ENCODE data around the gene KDM4B.
"Not testable (repeated sequence)": the region's sequence is repeated elsewhere in the genome, so short reads cannot be mapped to it uniquely, and the experiment has no call there.

KDM4B gene

GRCh38 chr19:4968462-4969291 is at the start of gene KDM4B:
Gene KDM4B (plus strand): TSS chr19:4969113. CDS start chr19:5032891, 63,778 bp downstream.
- DNase-seq = peak; percentile 69 to 100 (median 99)

- peak in 4 of 56 donors; percentile 6 to 23 (median 16) for DNase-seq
Observed at GRCh38 chr19:4922530-4923275, 46.2 kb upstream of the KDM4B start.

GRCh38 chr19:4923276-4923747 is 45.6 kb upstream of the KDM4B start:
- DNase-seq = no peak

DNA sequence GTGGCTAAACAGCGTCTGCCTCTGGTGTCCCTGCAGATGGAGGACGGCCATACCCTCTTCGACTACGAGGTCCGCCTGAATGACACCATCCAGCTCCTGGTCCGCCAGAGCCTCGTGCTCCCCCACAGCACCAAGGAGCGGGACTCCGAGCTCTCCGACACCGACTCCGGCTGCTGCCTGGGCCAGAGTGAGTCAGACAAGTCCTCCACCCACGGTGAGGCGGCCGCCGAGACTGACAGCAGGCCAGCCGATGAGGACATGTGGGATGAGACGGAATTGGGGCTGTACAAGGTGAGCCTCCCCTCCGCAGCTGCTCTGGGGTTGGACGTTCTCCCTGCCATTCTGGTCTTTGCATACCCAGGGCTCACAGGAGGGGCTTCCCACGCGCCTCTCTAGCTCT is 39.7 kb upstream of the KDM4B start:
- DNase-seq = no peak

- no peak for DNase-seq
Observed at GRCh38 chr19:4930664-4931063, 38.2 kb upstream of the KDM4B start.

DNA sequence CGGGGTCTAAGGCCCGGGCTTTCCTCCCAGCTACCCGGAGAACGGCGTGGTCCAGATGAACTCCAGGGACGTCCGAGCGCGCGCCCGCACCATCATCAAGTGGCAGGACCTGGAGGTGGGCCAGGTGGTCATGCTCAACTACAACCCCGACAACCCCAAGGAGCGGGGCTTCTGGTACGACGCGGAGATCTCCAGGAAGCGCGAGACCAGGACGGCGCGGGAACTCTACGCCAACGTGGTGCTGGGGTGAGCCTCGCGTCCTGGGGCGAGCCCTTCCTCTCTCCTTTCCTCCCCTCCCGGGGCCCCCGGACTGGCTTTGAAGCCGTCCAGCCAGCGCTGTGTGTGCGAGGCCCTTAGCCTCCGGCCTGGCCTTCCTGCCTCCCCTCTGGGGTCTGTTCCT is 36.2 kb upstream of the KDM4B start:
- no peak for DNase-seq

DNA sequence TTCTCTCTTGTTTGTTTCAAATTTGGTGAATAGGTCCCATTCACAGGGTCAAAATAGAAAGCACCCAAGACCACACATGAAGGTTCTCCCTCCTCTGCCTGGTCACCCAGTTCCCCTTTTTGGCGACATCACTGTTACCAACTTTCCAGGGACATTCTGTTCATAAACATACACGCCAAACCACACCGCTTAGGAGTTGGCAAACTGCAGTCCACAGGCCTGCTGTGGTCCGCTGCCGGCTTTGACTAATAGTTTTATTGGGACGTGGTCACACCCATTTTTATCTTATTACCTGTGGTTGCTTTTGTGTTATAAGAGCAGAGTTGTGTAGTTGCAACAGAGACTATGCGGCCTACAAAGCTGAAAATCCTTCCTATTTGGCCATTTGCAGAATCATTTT is 35.4 kb upstream of the KDM4B start:
- DNase-seq = no peak

- DNase-seq = no peak
Observed at GRCh38 chr19:4935444-4935843, 33.5 kb upstream of the KDM4B start.

GRCh38 chr19:4937060-4937459 is 31.9 kb upstream of the KDM4B start:
- no peak for DNase-seq

DNA sequence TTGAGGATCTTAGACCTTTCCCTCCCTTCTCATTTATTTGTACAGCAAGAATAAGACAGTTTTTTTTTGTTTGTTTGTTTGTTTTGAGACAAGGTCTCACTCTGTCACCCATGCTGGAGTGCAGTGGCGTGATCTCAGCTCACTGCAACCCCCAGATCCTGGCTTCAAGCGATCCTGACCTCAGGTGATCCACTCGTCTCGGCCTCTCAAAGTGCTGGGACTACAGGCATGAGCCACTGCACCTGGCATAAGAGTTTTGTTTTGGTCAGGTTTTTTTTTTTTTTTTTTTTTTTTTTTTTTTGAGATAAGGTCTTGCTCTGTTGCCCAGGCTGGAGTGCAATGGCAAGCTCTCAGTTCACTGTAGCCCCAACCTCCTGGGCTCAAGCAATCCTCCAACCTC is 30.5 kb upstream of the KDM4B start:
- not testable (repeated sequence) for DNase-seq

- DNase-seq = no peak
Observed at GRCh38 chr19:4939466-4939865, 29.4 kb upstream of the KDM4B start.

GRCh38 chr19:4941638-4942169 is 27.2 kb upstream of the KDM4B start:
- not testable (repeated sequence) for DNase-seq

DNA sequence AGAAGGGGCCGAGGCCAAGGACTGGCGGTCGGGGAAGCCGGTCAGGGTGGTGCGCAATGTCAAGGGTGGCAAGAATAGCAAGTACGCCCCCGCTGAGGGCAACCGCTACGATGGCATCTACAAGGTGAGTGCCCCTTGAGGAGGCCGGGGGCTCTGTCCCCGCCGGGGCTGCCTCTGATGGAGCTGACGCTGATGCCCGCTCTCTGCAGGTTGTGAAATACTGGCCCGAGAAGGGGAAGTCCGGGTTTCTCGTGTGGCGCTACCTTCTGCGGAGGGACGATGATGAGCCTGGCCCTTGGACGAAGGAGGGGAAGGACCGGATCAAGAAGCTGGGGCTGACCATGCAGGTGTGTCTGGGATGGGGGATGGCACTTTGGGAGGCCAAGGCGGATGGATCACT is 18.3 kb upstream of the KDM4B start:
- DNase-seq = not testable (repeated sequence)

DNA sequence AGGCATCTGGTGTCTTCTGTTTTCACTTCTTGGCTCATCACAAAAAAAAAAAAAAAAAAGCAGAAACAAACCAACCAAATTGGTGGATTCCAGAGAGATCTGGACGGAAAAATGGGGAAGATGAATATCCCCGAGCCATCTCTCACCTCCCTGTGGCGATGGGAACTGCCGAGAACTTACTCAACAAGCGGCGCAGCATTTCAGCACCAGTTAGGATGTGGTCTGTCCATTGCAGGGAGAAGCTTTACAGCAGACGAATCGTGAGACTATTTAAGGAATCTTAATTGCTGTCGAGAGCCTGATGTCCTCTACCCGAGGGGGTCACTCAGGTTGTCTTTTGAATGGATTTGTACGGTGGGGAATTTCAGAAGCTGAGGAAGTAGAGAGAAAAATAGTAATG is 17.3 kb upstream of the KDM4B start:
- DNase-seq = no peak

- DNase-seq = no peak
Observed at GRCh38 chr19:4952945-4953344, 16.0 kb upstream of the KDM4B start.

DNA sequence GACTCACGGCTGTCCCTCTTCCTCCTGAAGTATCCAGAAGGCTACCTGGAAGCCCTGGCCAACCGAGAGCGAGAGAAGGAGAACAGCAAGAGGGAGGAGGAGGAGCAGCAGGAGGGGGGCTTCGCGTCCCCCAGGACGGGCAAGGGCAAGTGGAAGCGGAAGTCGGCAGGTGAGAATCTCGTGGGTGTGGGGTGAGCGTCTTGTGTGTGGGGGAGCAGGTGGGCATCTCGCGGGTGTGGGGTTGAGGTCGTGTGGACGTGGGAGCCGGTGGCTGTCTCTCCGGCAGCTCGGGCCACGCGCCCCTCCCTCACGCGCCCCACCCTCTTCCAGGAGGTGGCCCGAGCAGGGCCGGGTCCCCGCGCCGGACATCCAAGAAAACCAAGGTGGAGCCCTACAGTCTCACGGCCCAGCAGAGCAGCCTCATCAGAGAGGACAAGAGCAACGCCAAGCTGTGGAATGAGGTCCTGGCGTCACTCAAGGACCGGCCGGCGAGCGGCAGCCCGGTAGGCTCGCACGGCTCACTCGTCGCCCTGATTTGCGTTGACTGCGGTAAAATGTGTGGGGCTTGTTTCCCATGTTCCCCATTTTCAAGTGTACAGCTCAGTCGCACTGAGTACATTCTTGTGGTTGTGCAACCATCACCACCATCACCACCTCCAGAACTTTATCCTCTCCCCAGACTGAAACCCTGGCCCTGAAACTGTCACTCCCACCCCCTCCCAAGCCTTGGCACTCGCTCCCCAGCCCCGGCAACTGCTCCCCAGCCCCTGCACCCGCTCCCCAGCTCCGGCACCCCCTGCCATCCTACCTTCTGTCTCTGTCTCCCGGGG is 14.4 kb upstream of the KDM4B start:
- not testable (repeated sequence) for DNase-seq

DNA sequence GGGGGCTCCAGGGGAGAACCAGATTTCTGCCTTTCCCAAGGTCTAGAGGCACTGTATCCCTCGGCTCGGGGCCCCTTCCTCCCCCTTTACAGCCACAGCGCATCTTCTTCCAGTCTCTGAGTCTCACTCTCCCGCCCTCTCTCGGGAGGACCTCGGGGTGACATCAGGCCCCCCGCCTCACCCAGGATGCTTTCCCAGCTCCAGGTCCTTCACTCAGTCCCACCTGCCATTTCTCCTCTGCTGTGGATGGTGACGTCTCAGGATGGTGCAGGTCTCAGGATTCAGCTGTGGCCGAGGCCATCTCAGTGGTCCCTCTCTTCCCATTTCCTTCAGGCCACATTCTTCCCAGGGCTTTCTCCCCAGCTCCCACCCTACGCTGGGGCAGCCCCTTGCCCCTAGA is 13.6 kb upstream of the KDM4B start:
- DNase-seq = no peak

DNA sequence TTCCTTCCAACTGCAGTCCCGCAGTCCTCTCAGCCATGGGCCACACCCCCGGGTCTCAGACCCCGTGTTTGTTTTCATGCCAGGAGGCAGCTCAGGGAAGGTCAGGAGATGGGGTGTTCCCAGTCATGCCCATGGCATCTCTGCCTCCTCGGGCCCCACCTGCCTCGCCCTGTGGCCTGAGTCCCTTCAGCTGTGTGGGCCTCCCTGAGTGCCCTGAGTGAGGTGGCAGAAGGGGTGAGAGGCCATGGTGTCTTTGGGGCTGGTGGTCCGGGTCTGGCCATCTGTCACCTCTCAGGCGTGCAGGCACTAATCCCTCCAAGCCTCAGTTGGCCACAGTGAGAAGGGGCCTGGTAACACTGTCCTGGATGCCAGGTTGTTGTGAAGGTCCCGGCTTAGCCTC is 10.9 kb upstream of the KDM4B start:
- no peak for DNase-seq

DNA sequence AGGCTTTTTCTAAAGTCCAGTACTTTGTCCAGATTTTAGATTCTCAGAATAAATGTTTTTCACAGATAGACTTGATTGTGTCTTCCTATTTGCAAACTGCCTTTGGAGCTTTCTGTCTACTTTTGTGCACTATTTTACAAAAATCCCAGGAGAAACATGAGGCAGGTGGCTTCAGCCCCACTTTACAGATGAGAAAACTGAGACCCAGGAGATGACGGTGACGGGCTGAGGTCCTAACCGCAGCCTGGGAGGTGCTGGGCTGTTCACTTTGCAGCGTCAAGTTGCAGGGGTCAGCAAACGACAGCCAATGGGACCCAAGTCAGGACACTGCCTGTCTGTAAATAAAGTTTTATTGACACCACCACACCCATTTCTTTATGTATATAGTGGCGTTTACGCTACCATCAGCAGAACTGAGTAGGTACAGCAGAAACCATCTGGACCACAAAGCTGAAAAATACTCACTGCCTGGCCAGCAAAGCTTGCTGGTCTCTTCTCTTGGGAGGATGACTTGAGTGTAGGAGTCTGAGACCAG is 6.8 kb upstream of the KDM4B start:
- DNase-seq = no peak

- DNase-seq = no peak
Observed at GRCh38 chr19:4965061-4965460, 3.9 kb upstream of the KDM4B start.

GRCh38 chr19:4966591-4966990 is 2.3 kb upstream of the KDM4B start:
- no peak for DNase-seq

Data from amygdala (tissue), 56 donors.